GM19023 (cell line): ENCODE measurements around the gene KCNQ5.

ENCODE experiments used
- ATAC-seq: cut with Tn5 transposase; IDR thresholded peaks from one replicate; pipeline ENCODE4 v1.9.1; 2021; ENCODE audit warnings: mild to moderate bottlenecking, moderate library complexity; ENCODE audit not compliant: unreplicated experiment

KCNQ5 gene

DNA sequence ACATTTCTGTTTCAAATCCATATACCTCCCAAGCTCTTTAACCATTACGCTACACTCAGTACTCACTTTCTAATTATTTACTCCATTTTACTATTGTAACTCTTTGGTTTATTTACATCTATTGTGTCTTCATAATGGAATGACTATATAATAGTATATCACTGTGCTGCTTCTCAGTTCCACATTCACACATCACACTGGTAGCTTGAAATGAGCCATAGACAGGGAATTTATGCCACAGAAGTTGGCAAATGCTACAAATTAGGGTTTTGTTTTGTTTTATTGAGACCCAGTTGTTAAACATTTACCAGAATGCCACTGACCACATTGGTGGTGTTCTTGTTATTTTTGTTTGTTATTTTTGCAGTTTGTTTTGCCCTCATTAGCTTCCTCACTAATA lies 213.9 kb downstream of the KCNQ5 start:
- no peak for ATAC-seq

GRCh38 chr6:72836971-72837370 lies 215.1 kb downstream of the KCNQ5 start:
- ATAC-seq, result no peak

DNA sequence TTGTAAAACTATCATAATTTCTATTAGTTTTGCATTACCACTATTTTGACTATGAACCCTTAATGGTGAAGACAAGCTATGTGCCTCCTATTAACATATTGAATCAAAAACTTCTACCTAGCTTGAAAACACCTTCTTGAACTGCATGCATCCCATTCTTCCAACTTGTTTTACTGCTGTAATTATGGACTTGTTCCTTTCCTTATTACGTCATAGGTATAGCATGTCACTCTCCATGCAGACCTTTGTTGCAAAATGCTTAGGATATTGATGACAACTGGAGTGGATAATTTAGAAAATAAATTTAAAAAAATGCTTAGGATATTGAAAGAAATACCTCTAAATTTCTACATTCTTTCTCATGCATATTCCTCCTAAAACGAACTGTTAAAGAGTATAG lies 219.3 kb downstream of the KCNQ5 start:
- ATAC-seq, result no peak

- no peak for ATAC-seq
Observed at GRCh38 chr6:72842140-72842539, 220.3 kb downstream of the KCNQ5 start.

GRCh38 chr6:72844614-72845013 lies 222.8 kb downstream of the KCNQ5 start:
- ATAC-seq, result no peak

DNA sequence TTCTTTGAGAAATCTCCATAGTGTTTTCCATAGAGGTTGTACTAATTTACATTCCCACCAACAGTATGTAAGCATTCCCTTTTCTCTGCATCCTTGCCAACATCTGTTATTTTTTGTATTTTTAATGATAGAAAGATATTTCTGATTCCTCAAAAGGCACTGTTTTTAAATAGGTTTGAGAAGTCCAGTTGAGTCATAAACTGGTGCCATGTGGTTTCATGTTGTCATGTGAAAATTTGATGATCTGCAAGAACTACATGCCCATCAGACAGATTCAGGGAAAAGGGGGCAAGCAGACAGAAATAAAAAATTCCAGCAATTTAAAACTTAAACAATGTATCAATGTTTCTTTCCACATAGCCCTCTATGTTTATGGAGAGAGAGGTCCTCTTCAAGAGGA lies 227.5 kb downstream of the KCNQ5 start:
- no peak for ATAC-seq

- no peak for ATAC-seq
Observed at GRCh38 chr6:72850040-72850439, 228.2 kb downstream of the KCNQ5 start.

DNA sequence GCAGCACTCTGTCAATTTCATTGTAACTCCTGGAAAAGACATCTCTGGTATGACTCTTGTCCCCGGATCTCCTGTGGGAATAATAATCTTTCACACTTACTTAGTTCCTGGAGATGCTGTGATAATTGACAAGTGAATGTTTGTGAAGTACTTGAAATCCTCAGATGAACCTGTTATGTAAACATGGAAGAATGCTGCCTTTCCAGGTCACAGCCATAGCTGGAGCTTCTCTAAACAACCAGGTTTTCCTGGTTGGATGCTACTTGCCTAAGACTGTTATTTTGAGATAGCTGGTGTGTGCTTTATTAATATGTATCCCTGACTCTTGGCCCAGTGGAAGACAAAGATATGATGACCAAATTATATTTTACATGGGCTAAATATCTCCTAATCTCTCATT lies 228.6 kb downstream of the KCNQ5 start:
- ATAC-seq, result no peak

DNA sequence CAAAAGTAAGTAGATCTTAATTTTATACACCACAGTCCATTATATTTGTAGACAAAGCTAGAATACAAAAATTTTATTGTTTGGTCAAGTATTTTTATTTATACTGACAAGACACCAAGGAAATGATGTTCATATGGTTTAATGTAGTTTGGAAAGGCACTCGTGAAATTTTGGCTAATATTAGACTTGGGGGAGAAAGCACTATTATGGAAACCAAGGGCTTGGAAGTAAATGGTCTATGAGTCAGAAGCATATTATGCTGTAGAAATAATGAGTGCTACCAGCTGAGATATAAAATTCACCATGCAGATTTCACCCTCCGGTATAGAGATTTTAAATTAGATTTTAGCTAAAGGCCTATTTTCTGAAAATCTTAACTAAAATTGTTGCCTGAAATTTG lies 233.6 kb downstream of the KCNQ5 start:
- ATAC-seq, result no peak

- ATAC-seq, result no peak
Observed at GRCh38 chr6:72856801-72857200, 234.9 kb downstream of the KCNQ5 start.

DNA sequence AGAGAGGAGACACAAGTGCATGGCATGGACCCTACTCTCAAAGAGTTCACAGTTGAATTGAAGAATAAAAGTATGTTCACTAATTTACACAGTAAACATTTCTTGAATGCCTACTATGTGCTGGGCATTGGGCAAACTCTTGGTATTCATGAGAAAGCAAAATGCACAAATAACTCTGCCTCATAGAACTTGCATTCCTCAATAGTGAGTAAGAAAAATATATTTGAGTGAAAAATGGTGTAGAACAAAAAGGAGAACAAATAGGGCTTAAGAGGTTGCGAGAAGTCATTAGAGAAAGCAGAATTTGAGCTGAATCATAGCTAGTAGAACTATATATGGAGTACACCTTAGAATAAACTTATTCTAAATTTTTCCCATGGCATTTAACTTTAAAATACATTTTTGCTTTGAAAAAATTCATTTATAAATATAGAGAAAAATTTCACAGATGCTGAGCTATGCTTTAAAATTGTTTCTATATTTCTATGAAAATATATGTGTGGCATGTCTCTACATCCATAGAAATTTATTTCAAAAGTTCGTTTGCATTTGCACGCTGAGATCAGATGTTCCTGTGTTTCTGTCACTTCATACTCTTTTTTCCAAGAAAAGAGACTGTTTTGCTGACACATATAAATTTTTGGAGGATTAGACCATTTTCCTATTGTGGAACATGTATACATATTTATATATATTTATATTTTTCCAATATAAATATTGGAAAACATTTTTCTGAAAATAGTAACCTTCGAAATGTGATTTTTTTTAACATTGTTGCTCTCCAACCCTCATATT lies 236.1 kb downstream of the KCNQ5 start:
- no peak for ATAC-seq

DNA sequence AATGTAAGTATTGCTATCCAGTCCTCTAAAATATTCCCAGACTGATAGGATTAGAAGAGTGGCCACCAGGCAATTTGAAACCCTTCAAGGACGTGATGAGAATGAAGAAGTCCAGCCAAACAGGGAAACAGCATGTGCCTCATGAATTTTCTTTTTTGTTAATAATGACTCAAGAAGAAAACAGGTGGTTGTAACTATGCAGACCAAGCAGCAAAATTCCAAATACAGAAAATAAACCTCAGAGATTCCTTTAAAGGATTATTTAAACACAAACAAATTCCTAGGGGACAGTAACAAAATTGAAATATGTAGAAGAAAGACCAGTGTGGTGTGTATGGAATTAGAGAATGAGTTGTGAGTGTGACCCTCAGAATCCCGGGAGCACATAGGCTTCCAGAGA lies 239.2 kb downstream of the KCNQ5 start:
- no peak for ATAC-seq

- ATAC-seq, result no peak
Observed at GRCh38 chr6:72861935-72862432, 240.1 kb downstream of the KCNQ5 start.

- ATAC-seq, result no peak
Observed at GRCh38 chr6:72863131-72863530, 241.3 kb downstream of the KCNQ5 start.

- ATAC-seq, result no peak
Observed at GRCh38 chr6:72864236-72864635, 242.4 kb downstream of the KCNQ5 start.

GRCh38 chr6:72864799-72865198 lies 242.9 kb downstream of the KCNQ5 start:
- no peak for ATAC-seq

- ATAC-seq, result no peak
Observed at GRCh38 chr6:72865467-72865866, 243.6 kb downstream of the KCNQ5 start.

- no peak for ATAC-seq
Observed at GRCh38 chr6:72869621-72870020, 247.8 kb downstream of the KCNQ5 start.

DNA sequence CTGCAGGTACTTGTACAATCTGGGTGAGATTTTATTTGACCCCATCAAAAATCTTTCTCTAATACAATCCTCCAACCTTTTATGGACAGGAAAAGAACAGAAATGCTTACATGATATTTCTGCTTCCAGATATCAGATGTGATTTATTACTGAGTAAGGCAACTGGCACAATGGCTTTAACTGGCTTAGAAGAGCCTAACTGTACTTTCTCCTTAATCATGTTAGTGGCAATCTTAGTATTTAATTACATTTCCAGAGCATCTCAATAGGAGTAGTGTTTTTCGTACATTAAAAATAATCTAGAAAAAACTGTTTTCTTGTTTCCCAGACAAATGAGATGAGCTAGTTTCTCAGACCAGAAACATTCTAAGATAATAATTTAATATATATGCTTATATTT lies 251.6 kb downstream of the KCNQ5 start:
- no peak for ATAC-seq

DNA sequence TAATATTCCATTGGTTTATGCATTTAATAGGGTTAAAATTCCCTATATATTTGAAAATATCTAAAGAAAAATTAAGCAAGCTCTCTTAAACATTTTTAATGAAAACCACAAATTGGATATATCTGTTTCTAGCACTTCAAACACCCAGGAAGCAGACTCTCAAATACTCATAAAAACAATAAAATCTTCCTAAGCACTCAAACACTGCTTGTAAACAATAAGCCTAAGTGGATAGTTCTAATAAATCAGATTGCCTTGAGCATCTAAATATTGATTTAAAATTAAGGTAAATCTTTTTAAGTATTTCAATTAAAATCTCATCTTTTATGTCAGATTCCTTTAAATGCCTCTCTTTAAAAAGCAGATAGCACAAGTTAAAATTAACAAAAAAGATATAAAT lies 254.4 kb downstream of the KCNQ5 start:
- ATAC-seq, result no peak

- no peak for ATAC-seq
Observed at GRCh38 chr6:72886170-72886569, 264.3 kb downstream of the KCNQ5 start.

GRCh38 chr6:72890233-72890632 lies 268.4 kb downstream of the KCNQ5 start:
- ATAC-seq, result no peak

GRCh38 chr6:72890671-72891070 lies 268.8 kb downstream of the KCNQ5 start:
- no peak for ATAC-seq
